Glutamatergic neuron (in vitro differentiated cells): ENCODE results near the gene NCOR2. TPM values are rescaled to one million over a fixed set of nuclear protein-coding genes. Genes with fewer than 3 reads are reported as not detected.
A peak's percentile ranks its signal among the peaks of the same experiment; 100 is the strongest.

Source experiments
- DNase-seq: peaks from one replicate; pipeline ENCODE4 v3.0.0; 2022
- H3K27ac Mint-ChIP-seq: one replicate; pipeline ENCODE4 v1.8.0; 2020; ENCODE audit warnings: mild to moderate bottlenecking, mixed read lengths, inconsistent platforms; ENCODE audit not compliant: unreplicated experiment
- H3K27me3 Mint-ChIP-seq: one replicate; pipeline ENCODE4 v1.8.0; 2020; ENCODE audit warnings: mild to moderate bottlenecking, moderate library complexity, mixed read lengths, inconsistent platforms; ENCODE audit not compliant: unreplicated experiment
- H3K36me3 Mint-ChIP-seq: one replicate; pipeline ENCODE4 v1.8.0; 2020; ENCODE audit warnings: mild to moderate bottlenecking, mixed read lengths, inconsistent platforms; ENCODE audit not compliant: unreplicated experiment
- H3K4me1 Mint-ChIP-seq: one replicate; pipeline ENCODE4 v1.8.0; 2020; ENCODE audit warnings: mild to moderate bottlenecking, low read depth, mixed read lengths, inconsistent platforms; ENCODE audit not compliant: unreplicated experiment
- H3K4me3 Mint-ChIP-seq: one replicate; pipeline ENCODE4 v1.8.0; 2020; ENCODE audit warnings: mild to moderate bottlenecking, mixed read lengths, inconsistent platforms; ENCODE audit not compliant: unreplicated experiment
- H3K9me3 Mint-ChIP-seq: one replicate; pipeline ENCODE4 v1.8.0; 2020; ENCODE audit warnings: mild to moderate bottlenecking, moderate library complexity, mixed read lengths, inconsistent platforms; ENCODE audit not compliant: unreplicated experiment
- CTCF ChIP-seq: fragments of 200-600 bp; sonication (generic); IDR thresholded peaks from one replicate; pipeline ENCODE4 v1.5.0; 2021; ENCODE audit not compliant: partially characterized antibody, unreplicated experiment
- total RNA-seq: library from RNA; stranded (reverse); fragmentation: NEBNext Ultra II Directional; extraction: Animal tissue kit (Norgen Biotek cat#: 25700); gene quantifications from one replicate; pipeline ENCODE4 v1.2.1, GENCODE V29; 2021; ENCODE audit not compliant: unreplicated experiment

The NCOR2 gene
- total RNA-seq, 1 donor from 2014 or later: 360 TPM

- TF ChIP-seq CTCF: no peak
- no peak for DNase-seq
- no peaks in the 10 kb centered on the region for H3K36me3 Mint-ChIP-seq
- no peak overlapping the region for H3K4me3 Mint-ChIP-seq
- peaks cover 5% of the 10 kb centered on the region for H3K9me3 Mint-ChIP-seq
- H3K27ac Mint-ChIP-seq: no peak overlapping the region
- H3K4me1 Mint-ChIP-seq: peaks cover 13% of the 10 kb centered on the region
- peaks cover 12% of the 10 kb centered on the region for H3K27me3 Mint-ChIP-seq
These were observed 44.9 kb upstream of the NCOR2 start for GRCh38 chr12:124612410-124612680.

- H3K4me1 Mint-ChIP-seq: peaks cover 14% of the 10 kb centered on the region
- H3K27ac Mint-ChIP-seq: peak overlapping the region; percentile 33
- peaks cover 12% of the 10 kb centered on the region for H3K27me3 Mint-ChIP-seq
- no peak overlapping the region for H3K4me3 Mint-ChIP-seq
- no peak for TF ChIP-seq CTCF
- no peaks in the 10 kb centered on the region for H3K36me3 Mint-ChIP-seq
- H3K9me3 Mint-ChIP-seq: peaks cover 7% of the 10 kb centered on the region
- no peak for DNase-seq
These were observed 44.4 kb upstream of the NCOR2 start for GRCh38 chr12:124611559-124612409.

- DNase-seq: no peak
- TF ChIP-seq CTCF: no peak
- H3K4me3 Mint-ChIP-seq: no peak overlapping the region
- peaks cover 7% of the 10 kb centered on the region for H3K9me3 Mint-ChIP-seq
- H3K36me3 Mint-ChIP-seq: no peaks in the 10 kb centered on the region
- peaks cover 12% of the 10 kb centered on the region for H3K27me3 Mint-ChIP-seq
- H3K27ac Mint-ChIP-seq: no peak overlapping the region
- peaks cover 14% of the 10 kb centered on the region for H3K4me1 Mint-ChIP-seq
These were observed 43.5 kb upstream of the NCOR2 start for GRCh38 chr12:124610629-124611558.

GRCh38 chr12:124610021-124610612, 42.7 kb upstream of the NCOR2 start:
- peaks cover 21% of the 10 kb centered on the region for H3K4me1 Mint-ChIP-seq
- no peak for TF ChIP-seq CTCF
- H3K4me3 Mint-ChIP-seq: no peak overlapping the region
- no peak overlapping the region for H3K27ac Mint-ChIP-seq
- peaks cover 7% of the 10 kb centered on the region for H3K9me3 Mint-ChIP-seq
- H3K27me3 Mint-ChIP-seq: peaks cover 9% of the 10 kb centered on the region
- DNase-seq: no peak
- no peaks in the 10 kb centered on the region for H3K36me3 Mint-ChIP-seq
